DOHH2 (cell line): ENCODE data around the gene CHRNB1.

ENCODE experiments used
- EZH2phosphoT487 ChIP-seq: fragments of 200-600 bp; sonication (generic); IDR thresholded peaks from 2 replicates; pipeline ENCODE4 v1.6.1; 2017; ENCODE audit warnings: borderline replicate concordance, mild to moderate bottlenecking, antibody characterized with exemption, low read length, moderate library complexity, mixed read lengths
- TF ChIP-seq, protein P1 (sequence below): fragments of 200-600 bp; sonication (generic); IDR thresholded peaks from one replicate; pipeline ENCODE4 v1.5.1; 2014; ENCODE audit warnings: antibody characterized with exemption, mild to moderate bottlenecking, low read depth, low read length; ENCODE audit not compliant: poor library complexity, severe bottlenecking

DNA sequence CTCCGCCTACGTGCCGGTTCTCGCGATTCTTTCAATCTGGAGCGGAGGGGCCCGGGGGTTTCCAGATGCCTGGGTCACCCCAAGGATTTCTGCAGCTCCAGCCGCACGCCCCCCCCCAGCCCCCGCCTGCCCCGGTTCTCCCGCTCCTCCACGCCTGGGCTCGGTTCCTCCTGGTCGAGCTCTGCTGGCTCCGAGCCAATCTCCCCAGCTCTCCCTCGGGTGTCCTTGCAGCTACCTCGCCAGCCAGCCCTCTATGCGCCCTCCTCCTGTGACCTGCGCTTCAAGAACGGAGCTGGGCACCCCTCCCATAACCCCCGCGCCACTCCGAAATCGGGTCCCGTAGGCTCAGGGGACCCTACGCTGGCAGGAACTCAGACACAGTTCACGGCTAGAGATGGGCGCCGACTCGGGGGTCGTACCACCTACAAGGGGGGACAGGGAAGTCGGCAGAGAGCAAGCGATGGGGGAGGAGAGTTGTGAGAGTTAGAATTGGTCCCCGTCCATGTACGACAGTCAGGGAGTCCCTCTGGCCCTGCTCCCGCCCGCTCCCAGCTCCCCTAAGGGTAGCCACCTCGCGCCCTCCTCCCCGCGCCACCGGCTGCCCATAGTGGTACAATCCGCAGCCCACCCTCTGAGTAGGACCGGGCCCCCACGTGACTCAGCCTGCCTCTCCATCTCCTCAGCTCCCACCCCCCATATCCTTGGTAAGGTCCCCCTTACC is 4.6 kb upstream of the CHRNB1 start:
- TF ChIP-seq, protein P1, sequence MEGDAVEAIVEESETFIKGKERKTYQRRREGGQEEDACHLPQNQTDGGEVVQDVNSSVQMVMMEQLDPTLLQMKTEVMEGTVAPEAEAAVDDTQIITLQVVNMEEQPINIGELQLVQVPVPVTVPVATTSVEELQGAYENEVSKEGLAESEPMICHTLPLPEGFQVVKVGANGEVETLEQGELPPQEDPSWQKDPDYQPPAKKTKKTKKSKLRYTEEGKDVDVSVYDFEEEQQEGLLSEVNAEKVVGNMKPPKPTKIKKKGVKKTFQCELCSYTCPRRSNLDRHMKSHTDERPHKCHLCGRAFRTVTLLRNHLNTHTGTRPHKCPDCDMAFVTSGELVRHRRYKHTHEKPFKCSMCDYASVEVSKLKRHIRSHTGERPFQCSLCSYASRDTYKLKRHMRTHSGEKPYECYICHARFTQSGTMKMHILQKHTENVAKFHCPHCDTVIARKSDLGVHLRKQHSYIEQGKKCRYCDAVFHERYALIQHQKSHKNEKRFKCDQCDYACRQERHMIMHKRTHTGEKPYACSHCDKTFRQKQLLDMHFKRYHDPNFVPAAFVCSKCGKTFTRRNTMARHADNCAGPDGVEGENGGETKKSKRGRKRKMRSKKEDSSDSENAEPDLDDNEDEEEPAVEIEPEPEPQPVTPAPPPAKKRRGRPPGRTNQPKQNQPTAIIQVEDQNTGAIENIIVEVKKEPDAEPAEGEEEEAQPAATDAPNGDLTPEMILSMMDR = no peak
- no peak for TF ChIP-seq EZH2phosphoT487
